HG02943 (cell line): Measurements from ENCODE around the gene RAPGEF5.

ENCODE experiments used
- ATAC-seq: cut with Tn5 transposase; IDR thresholded peaks from one replicate; pipeline ENCODE4 v1.9.1; 2021; ENCODE audit warnings: mild to moderate bottlenecking, low read depth, moderate library complexity; ENCODE audit not compliant: unreplicated experiment

The RAPGEF5 gene

GRCh38 chr7:22129819-22130580 is 227.0 kb downstream of the RAPGEF5 start:
- no peak for ATAC-seq

- ATAC-seq: no peak
Observed at GRCh38 chr7:22129166-22129565, 227.8 kb downstream of the RAPGEF5 start.

GRCh38 chr7:22128528-22128920 is 228.4 kb downstream of the RAPGEF5 start:
- ATAC-seq: no peak

GRCh38 chr7:22127835-22128527 is 229.0 kb downstream of the RAPGEF5 start:
- ATAC-seq: no peak

- no peak for ATAC-seq
Observed at GRCh38 chr7:22125436-22125835, 231.5 kb downstream of the RAPGEF5 start.

GRCh38 chr7:22124941-22125340 is 232.0 kb downstream of the RAPGEF5 start:
- no peak for ATAC-seq

- no peak for ATAC-seq
Observed at GRCh38 chr7:22123139-22123538, 233.8 kb downstream of the RAPGEF5 start.

- ATAC-seq: no peak
Observed at GRCh38 chr7:22121702-22122474, 235.1 kb downstream of the RAPGEF5 start.

GRCh38 chr7:22120391-22121053 is 236.4 kb downstream of the RAPGEF5 start:
- no peak for ATAC-seq

GRCh38 chr7:22117222-22117621 is 239.7 kb downstream of the RAPGEF5 start:
- no peak for ATAC-seq

- no peak for ATAC-seq
Observed at GRCh38 chr7:22116451-22117030, 240.4 kb downstream of the RAPGEF5 start.

- ATAC-seq: no peak
Observed at GRCh38 chr7:22115689-22116088, 241.3 kb downstream of the RAPGEF5 start.

- ATAC-seq: no peak
Observed at GRCh38 chr7:22114440-22114981, 242.4 kb downstream of the RAPGEF5 start.

GRCh38 chr7:22113041-22113440 is 243.9 kb downstream of the RAPGEF5 start:
- no peak for ATAC-seq

- no peak for ATAC-seq
Observed at GRCh38 chr7:22111661-22112060, 245.3 kb downstream of the RAPGEF5 start.

GRCh38 chr7:22110881-22111280 is 246.1 kb downstream of the RAPGEF5 start:
- no peak for ATAC-seq

GRCh38 chr7:22110227-22110839 is 246.6 kb downstream of the RAPGEF5 start:
- ATAC-seq: no peak

GRCh38 chr7:22109761-22110160 is 247.2 kb downstream of the RAPGEF5 start:
- ATAC-seq: no peak

- no peak for ATAC-seq
Observed at GRCh38 chr7:22108151-22108845, 248.7 kb downstream of the RAPGEF5 start.
